ENCODE measurements around the gene ABHD1. TPM values are rescaled to one million over a fixed set of nuclear protein-coding genes. Genes with fewer than 3 reads are reported as not detected.

Gene ABHD1
- total and polyA plus RNA-seq, 4 donors = 0.09 to 2.0 (median 0.61) TPM

DNA sequence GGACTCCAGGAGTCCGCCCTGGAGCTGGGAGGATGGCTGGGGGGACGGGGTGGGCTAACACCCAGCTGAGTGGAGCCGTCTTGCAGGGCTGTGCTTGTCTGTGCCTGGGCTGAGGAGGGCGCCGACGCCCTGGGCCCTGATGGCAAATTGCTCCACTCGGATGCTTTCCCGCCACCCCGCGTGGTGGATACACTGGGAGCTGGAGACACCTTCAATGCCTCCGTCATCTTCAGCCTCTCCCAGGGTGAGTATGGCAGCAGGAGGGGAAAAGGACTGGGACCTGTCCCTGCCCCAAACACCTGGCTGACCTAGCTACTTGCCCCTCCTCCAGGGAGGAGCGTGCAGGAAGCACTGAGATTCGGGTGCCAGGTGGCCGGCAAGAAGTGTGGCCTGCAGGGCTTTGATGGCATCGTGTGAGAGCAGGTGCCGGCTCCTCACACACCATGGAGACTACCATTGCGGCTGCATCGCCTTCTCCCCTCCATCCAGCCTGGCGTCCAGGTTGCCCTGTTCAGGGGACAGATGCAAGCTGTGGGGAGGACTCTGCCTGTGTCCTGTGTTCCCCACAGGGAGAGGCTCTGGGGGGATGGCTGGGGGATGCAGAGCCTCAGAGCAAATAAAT is 24.2 kb upstream of the ABHD1 start:
- H3K27me3 ChIP-seq (ENCODE audit: control insufficient read depth in 4 of 4, insufficient read depth in 4 of 4, low read length in 3 of 4) = no peaks in the 10 kb centered on the region
- 92% methylated on average over 19 of the region's 19 CpGs for WGBS
- no peak overlapping the region for H3K4me3 ChIP-seq (ENCODE audit: low read depth in 1 of 3, low read length in 3 of 3)
- H3K9ac ChIP-seq (ENCODE audit: low read depth in 1 of 2, low read length in 2 of 2) = no peak overlapping the region
- no peaks in the 10 kb centered on the region for H3K9me3 ChIP-seq (ENCODE audit: control insufficient read depth in 4 of 4, low read length in 3 of 4)
- H3K36me3 ChIP-seq (ENCODE audit: control insufficient read depth in 4 of 4, insufficient read depth in 3 of 4, low read depth in 1 of 4, low read length in 3 of 4) = peaks cover 8 to 30% (median 21%) of the 10 kb centered on the region in 4 donors
- TF ChIP-seq FOXA2 (IDR thresholded peaks at IDR 0.05) (no peak), GABPA (IDR thresholded peaks at IDR 0.05 in 1 of 2, conservative IDR thresholded peaks at IDR 0.05 in 1 of 2) (no peak), HNF4G (IDR thresholded peaks at IDR 0.05) (no peak), NR2F2 (IDR thresholded peaks at IDR 0.05) (no peak), JUND (IDR thresholded peaks at IDR 0.05) (no peak), TAF1 (conservative IDR thresholded peaks at IDR 0.05) (no peak), HNF4A (conservative IDR thresholded peaks at IDR 0.05) (no peak), SP1 (IDR thresholded peaks at IDR 0.05) (no peak), FOXA1 (IDR thresholded peaks at IDR 0.05) (no peak), YY1 (IDR thresholded peaks at IDR 0.05) (no peak)
- TF ChIP-seq, protein P1, sequence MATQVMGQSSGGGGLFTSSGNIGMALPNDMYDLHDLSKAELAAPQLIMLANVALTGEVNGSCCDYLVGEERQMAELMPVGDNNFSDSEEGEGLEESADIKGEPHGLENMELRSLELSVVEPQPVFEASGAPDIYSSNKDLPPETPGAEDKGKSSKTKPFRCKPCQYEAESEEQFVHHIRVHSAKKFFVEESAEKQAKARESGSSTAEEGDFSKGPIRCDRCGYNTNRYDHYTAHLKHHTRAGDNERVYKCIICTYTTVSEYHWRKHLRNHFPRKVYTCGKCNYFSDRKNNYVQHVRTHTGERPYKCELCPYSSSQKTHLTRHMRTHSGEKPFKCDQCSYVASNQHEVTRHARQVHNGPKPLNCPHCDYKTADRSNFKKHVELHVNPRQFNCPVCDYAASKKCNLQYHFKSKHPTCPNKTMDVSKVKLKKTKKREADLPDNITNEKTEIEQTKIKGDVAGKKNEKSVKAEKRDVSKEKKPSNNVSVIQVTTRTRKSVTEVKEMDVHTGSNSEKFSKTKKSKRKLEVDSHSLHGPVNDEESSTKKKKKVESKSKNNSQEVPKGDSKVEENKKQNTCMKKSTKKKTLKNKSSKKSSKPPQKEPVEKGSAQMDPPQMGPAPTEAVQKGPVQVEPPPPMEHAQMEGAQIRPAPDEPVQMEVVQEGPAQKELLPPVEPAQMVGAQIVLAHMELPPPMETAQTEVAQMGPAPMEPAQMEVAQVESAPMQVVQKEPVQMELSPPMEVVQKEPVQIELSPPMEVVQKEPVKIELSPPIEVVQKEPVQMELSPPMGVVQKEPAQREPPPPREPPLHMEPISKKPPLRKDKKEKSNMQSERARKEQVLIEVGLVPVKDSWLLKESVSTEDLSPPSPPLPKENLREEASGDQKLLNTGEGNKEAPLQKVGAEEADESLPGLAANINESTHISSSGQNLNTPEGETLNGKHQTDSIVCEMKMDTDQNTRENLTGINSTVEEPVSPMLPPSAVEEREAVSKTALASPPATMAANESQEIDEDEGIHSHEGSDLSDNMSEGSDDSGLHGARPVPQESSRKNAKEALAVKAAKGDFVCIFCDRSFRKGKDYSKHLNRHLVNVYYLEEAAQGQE (IDR thresholded peaks at IDR 0.05) = no peak
- TF ChIP-seq, protein P2, sequence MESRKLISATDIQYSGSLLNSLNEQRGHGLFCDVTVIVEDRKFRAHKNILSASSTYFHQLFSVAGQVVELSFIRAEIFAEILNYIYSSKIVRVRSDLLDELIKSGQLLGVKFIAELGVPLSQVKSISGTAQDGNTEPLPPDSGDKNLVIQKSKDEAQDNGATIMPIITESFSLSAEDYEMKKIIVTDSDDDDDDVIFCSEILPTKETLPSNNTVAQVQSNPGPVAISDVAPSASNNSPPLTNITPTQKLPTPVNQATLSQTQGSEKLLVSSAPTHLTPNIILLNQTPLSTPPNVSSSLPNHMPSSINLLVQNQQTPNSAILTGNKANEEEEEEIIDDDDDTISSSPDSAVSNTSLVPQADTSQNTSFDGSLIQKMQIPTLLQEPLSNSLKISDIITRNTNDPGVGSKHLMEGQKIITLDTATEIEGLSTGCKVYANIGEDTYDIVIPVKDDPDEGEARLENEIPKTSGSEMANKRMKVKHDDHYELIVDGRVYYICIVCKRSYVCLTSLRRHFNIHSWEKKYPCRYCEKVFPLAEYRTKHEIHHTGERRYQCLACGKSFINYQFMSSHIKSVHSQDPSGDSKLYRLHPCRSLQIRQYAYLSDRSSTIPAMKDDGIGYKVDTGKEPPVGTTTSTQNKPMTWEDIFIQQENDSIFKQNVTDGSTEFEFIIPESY (IDR thresholded peaks at IDR 0.05) = no peak
- DNase-seq (ENCODE audit: low spot score) = no peak
- H3K27ac ChIP-seq (ENCODE audit: low read depth in 1 of 2, low read length in 2 of 2) = no peak overlapping the region
- H3K4me1 ChIP-seq (ENCODE audit: control insufficient read depth in 4 of 4, insufficient read depth in 4 of 4, low read length in 3 of 4) = peaks cover 17 to 37% (median 33%) of the 10 kb centered on the region in 4 donors

- H3K36me3 ChIP-seq (ENCODE audit: control insufficient read depth in 4 of 4, insufficient read depth in 3 of 4, low read depth in 1 of 4, low read length in 3 of 4) = peaks cover 8 to 30% (median 21%) of the 10 kb centered on the region in 4 donors
- no peaks in the 10 kb centered on the region for H3K9me3 ChIP-seq (ENCODE audit: control insufficient read depth in 4 of 4, low read length in 3 of 4)
- H3K27ac ChIP-seq (ENCODE audit: low read depth in 1 of 2, low read length in 2 of 2) = no peak overlapping the region
- no peak overlapping the region for H3K4me3 ChIP-seq (ENCODE audit: low read depth in 1 of 3, low read length in 3 of 3)
- TF ChIP-seq NR2F2 (IDR thresholded peaks at IDR 0.05) = no peak
- TF ChIP-seq, protein P2 (IDR thresholded peaks at IDR 0.05) = no peak
- TF ChIP-seq, protein P3, sequence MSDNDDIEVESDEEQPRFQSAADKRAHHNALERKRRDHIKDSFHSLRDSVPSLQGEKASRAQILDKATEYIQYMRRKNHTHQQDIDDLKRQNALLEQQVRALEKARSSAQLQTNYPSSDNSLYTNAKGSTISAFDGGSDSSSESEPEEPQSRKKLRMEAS (IDR thresholded peaks at IDR 0.05) = no peak
- no peak overlapping the region for H3K9ac ChIP-seq (ENCODE audit: low read depth in 1 of 2, low read length in 2 of 2)
- no peaks in the 10 kb centered on the region for H3K27me3 ChIP-seq (ENCODE audit: control insufficient read depth in 4 of 4, insufficient read depth in 4 of 4, low read length in 3 of 4)
- 78% methylated on average over 10 of the region's 10 CpGs for whole genome bisulfite sequencing
- DNase-seq (ENCODE audit: low spot score) = no peak
- H3K4me1 ChIP-seq (ENCODE audit: control insufficient read depth in 4 of 4, insufficient read depth in 4 of 4, low read length in 3 of 4) = peaks cover 14 to 32% (median 27%) of the 10 kb centered on the region in 4 donors
Measured at GRCh38 chr2:27100036-27100435, 23.6 kb upstream of the ABHD1 start.
